Gastrocnemius medialis (tissue), 4 donors: Measurements from ENCODE around the gene CHI3L2. TPM values are rescaled to one million over a fixed set of nuclear protein-coding genes. Genes with fewer than 3 reads are reported as not detected.
A peak's percentile ranks its signal among the peaks of the same experiment; 100 is the strongest.

Source experiments
- ATAC-seq, 2 donors: fragments of 150-250 bp; one replicate each; pipeline ENCODE4 v1.9.1; 2016
- DNase-seq, 2 donors: peaks; one replicate each; pipeline ENCODE4 v3.0.0-alpha.2; 2019
- H3K27ac ChIP-seq, 4 donors: fragments of 200-600 bp; sonication (generic); 1 replicate in 1 of 4; 2 replicates in 3 of 4; pipeline ENCODE4 v1.5.1; 2016 to 2018; ENCODE audit warnings: mild to moderate bottlenecking in 2 of 4, moderate library complexity in 1 of 4
- H3K27me3 ChIP-seq, 3 donors: fragments of 200-600 bp; sonication (generic) in 2 of 3; 1 replicate in 1 of 3; 2 replicates in 2 of 3; pipeline versions ENCODE4 v1.5.1 to v1.6.0; 2016 to 2019; ENCODE audit warnings: mild to moderate bottlenecking in 1 of 3, moderate library complexity in 1 of 3
- H3K36me3 ChIP-seq, 2 donors: fragments of 200-600 bp; sonication (generic) in 1 of 2; one replicate each; pipeline ENCODE4 v1.5.1; 2017 to 2018
- H3K4me1 ChIP-seq, 2 donors: fragments of 200-600 bp; sonication (generic) in 1 of 2; one replicate each; pipeline ENCODE4 v1.5.1; 2016 to 2017; ENCODE audit warnings: mild to moderate bottlenecking in 2 of 2
- H3K4me3 ChIP-seq, 4 donors: fragments of 200-600 bp; sonication (generic) in 3 of 4; 1 replicate in 1 of 4; 2 replicates in 3 of 4; pipeline ENCODE4 v1.5.1; 2016 to 2019; ENCODE audit warnings: mild to moderate bottlenecking in 2 of 4
- H3K9me3 ChIP-seq, 3 donors: fragments of 200-600 bp; sonication (generic) in 2 of 3; 1 replicate in 1 of 3; 2 replicates in 2 of 3; pipeline ENCODE4 v1.5.1; 2016 to 2019
- CTCF ChIP-seq, 5 experiments: fragments of 450-650 bp in 3 of 5; fragments of 200-600 bp in 2 of 5; sonication (generic) in 2 of 5; IDR thresholded peaks in 4 of 5; conservative IDR thresholded peaks in 1 of 5; 1 replicate in 4 of 5; 2 replicates in 1 of 5; pipeline ENCODE4 v1.5.1; 2016 to 2019; ENCODE audit warnings: antibody characterized with exemption in 5 of 5, mild to moderate bottlenecking in 3 of 5, moderate library complexity in 3 of 5
- POLR2A ChIP-seq, 2 donors: fragments of 450-650 bp; IDR thresholded peaks; one replicate each; pipeline ENCODE4 v1.6.1; 2017; ENCODE audit warnings: antibody characterized with exemption in 2 of 2, mild to moderate bottlenecking in 2 of 2, moderate library complexity in 2 of 2
- in situ Hi-C, 4 donors: fragments of 200-750 bp; cut with MboI; loops; one replicate each; pipeline versions ENCODE4 v1.15.0 to v1.8.0; 2017; ENCODE audit warnings: low sequenced_read_pairs in 4 of 4
- intact Hi-C: fragments of 100-400 bp; cut with DNase I; formaldehyde crosslinking; loops from one replicate; pipeline ENCODE4 v1.15.1; 2023; ENCODE audit warnings: low total_unique reads
- total RNA-seq, 4 donors: library from RNA; depleted of rRNA; stranded (reverse); fragments of >200 nt; gene quantifications; one replicate each; pipeline versions ENCODE4 v1.1.0 to v1.2.3, GENCODE V29; 2016

Gene CHI3L2
- total RNA-seq, 4 donors from 2014 or later, result 0.40 to 2.3 (median 1.9) TPM; not detected in 1

- H3K27ac ChIP-seq, result peak overlapping the region in 1 of 4 donors; percentile 15
- peak overlapping the region; percentile 50 to 66 (median 60) for H3K4me3 ChIP-seq
- TF ChIP-seq POLR2A (IDR thresholded peaks at IDR 0.05), result no peak
- TF ChIP-seq CTCF (IDR thresholded peaks at IDR 0.05 in 4 of 5, conservative IDR thresholded peaks at IDR 0.05 in 1 of 5), result no peak
- ATAC-seq, result no peak
- peaks cover 24 to 45% (median 26%) of the 10 kb centered on the region in 3 donors for H3K27me3 ChIP-seq
- no peaks in the 10 kb centered on the region for H3K9me3 ChIP-seq
- intact Hi-C loops (no loop called here), in situ Hi-C loops (no loop called here)
- H3K36me3 ChIP-seq, result no peaks in the 10 kb centered on the region
- H3K4me1 ChIP-seq, result peaks cover 0 to 5% of the 10 kb centered on the region in 2 donors
- peak; percentile 39 to 49 for DNase-seq
Observed at GRCh38 chr1:111203681-111204200, 23.8 kb upstream of the CHI3L2 start.

GRCh38 chr1:111204201-111204982 is 23.1 kb upstream of the CHI3L2 start:
- Histone ChIP-seq H3K27ac (no peak overlapping the region), H3K4me3 (peak overlapping the region; percentile 50 to 66 (median 60)), H3K36me3 (no peaks in the 10 kb centered on the region), H3K4me1 (peaks cover 0 to 5% of the 10 kb centered on the region in 2 donors), H3K9me3 (no peaks in the 10 kb centered on the region), H3K27me3 (peaks cover 24 to 45% (median 27%) of the 10 kb centered on the region in 3 donors)
- DNase-seq, result peak in 1 of 2 donors; percentile 14
- TF ChIP-seq POLR2A (IDR thresholded peaks at IDR 0.05), result no peak
- no peak for TF ChIP-seq CTCF (IDR thresholded peaks at IDR 0.05 in 4 of 5, conservative IDR thresholded peaks at IDR 0.05 in 1 of 5)
- in situ Hi-C loops, result no loop called here
- peak in 1 of 2 donors; percentile 9 for ATAC-seq
- intact Hi-C loops, result no loop called here

GRCh38 chr1:111204983-111205713 is 22.4 kb upstream of the CHI3L2 start:
- Histone ChIP-seq H3K36me3 (no peaks in the 10 kb centered on the region), H3K27ac (no peak overlapping the region), H3K27me3 (peaks cover 24 to 45% (median 28%) of the 10 kb centered on the region in 3 donors), H3K9me3 (no peaks in the 10 kb centered on the region), H3K4me3 (peak overlapping the region in 1 of 4 donors; percentile 50), H3K4me1 (peaks cover 0 to 5% of the 10 kb centered on the region in 2 donors)
- no peak for ATAC-seq
- TF ChIP-seq CTCF (IDR thresholded peaks at IDR 0.05 in 4 of 5, conservative IDR thresholded peaks at IDR 0.05 in 1 of 5) (no peak), POLR2A (IDR thresholded peaks at IDR 0.05) (no peak)
- no peak for DNase-seq
- intact Hi-C loops (no loop called here), in situ Hi-C loops (no loop called here)

- intact Hi-C loops, result no loop called here
- Histone ChIP-seq H3K4me3 (no peak overlapping the region), H3K27me3 (peaks cover 24 to 45% (median 28%) of the 10 kb centered on the region in 3 donors), H3K9me3 (no peaks in the 10 kb centered on the region), H3K27ac (no peak overlapping the region), H3K4me1 (peaks cover 0 to 5% of the 10 kb centered on the region in 2 donors), H3K36me3 (no peaks in the 10 kb centered on the region)
- no peak for TF ChIP-seq POLR2A (IDR thresholded peaks at IDR 0.05)
- TF ChIP-seq CTCF (IDR thresholded peaks at IDR 0.05 in 4 of 5, conservative IDR thresholded peaks at IDR 0.05 in 1 of 5), result no peak
- ATAC-seq (no peak), DNase-seq (no peak)
- in situ Hi-C loops, result no loop called here
Observed at GRCh38 chr1:111205714-111206050, 21.8 kb upstream of the CHI3L2 start.
